CD4-positive, alpha-beta T cell (primary cell): ENCODE data around the gene PPDPF. TPM values are rescaled to one million over a fixed set of nuclear protein-coding genes. Genes with fewer than 3 reads are reported as not detected.

Source experiments
- ATAC-seq: fragments of 200-7000 bp; cut with Tn5 transposase; one replicate; pipeline ENCODE4 v1.10.0; 2022; ENCODE audit warnings: mild to moderate bottlenecking; ENCODE audit not compliant: poor library complexity
- CTCF ChIA-PET: fragments of 350-600 bp; sonication (Branson Sonifier 250); formaldehyde crosslinking; loops from one replicate; lab custom pipeline; 2021; ENCODE audit warnings: antibody characterized with exemption, inconsistent platforms; lab: Charles Lee
- POLR2A ChIA-PET: fragments of 350-600 bp; sonication (Branson Sonifier 250); formaldehyde crosslinking; loops from one replicate; lab custom pipeline; 2021; ENCODE audit warnings: antibody characterized with exemption, inconsistent platforms; lab: Charles Lee
- DNase-seq, 14 experiments: peaks; one replicate each; pipeline ENCODE4 v3.0.0-alpha.2; 2013 to 2020; ENCODE audit warnings: mixed read lengths in 2 of 14
- H3K27ac ChIP-seq, 2 donors: one replicate each; pipeline versions ENCODE4 v1.5.1 to v1.7.0; 2013; ENCODE audit warnings: low read length in 2 of 2, low read depth in 1 of 2, mild to moderate bottlenecking in 1 of 2
- H3K27me3 ChIP-seq, 2 experiments: 1 replicate in 1 of 2; 2 replicates in 1 of 2; pipeline versions ENCODE4 v1.6.1 to v1.7.0; 2013; ENCODE audit warnings: low read length in 2 of 2, control low read depth in 1 of 2, mild to moderate bottlenecking in 1 of 2, moderate library complexity in 1 of 2; ENCODE audit not compliant: insufficient read depth in 2 of 2, control insufficient read depth in 1 of 2
- H3K36me3 ChIP-seq: one replicate; pipeline ENCODE4 v1.6.1; 2013; ENCODE audit warnings: low read length, control low read depth; ENCODE audit not compliant: insufficient read depth
- H3K4me1 ChIP-seq: one replicate; pipeline ENCODE4 v1.6.1; 2013; ENCODE audit warnings: low read length, control low read depth; ENCODE audit not compliant: insufficient read depth
- H3K4me3 ChIP-seq: one replicate; pipeline ENCODE4 v1.5.1; 2013; ENCODE audit warnings: mild to moderate bottlenecking, low read length, moderate library complexity
- H3K9me3 ChIP-seq, 2 experiments: 1 replicate in 1 of 2; 2 replicates in 1 of 2; pipeline versions ENCODE4 v1.6.1 to v1.7.0; 2013; ENCODE audit warnings: low read length in 2 of 2, mild to moderate bottlenecking in 2 of 2, control low read depth in 1 of 2, moderate library complexity in 1 of 2; ENCODE audit not compliant: control insufficient read depth in 1 of 2, insufficient read depth in 1 of 2
- H3K27ac Mint-ChIP-seq: one replicate; pipeline ENCODE4 v1.8.0; 2020; ENCODE audit warnings: mixed read lengths
- H3K27me3 Mint-ChIP-seq: one replicate; pipeline ENCODE4 v1.8.0; 2021; ENCODE audit warnings: mixed read lengths
- H3K36me3 Mint-ChIP-seq: one replicate; pipeline ENCODE4 v1.8.0; 2021; ENCODE audit warnings: low read depth, mixed read lengths
- H3K4me1 Mint-ChIP-seq: one replicate; pipeline ENCODE4 v1.8.0; 2021; ENCODE audit warnings: low read depth, mixed read lengths
- H3K4me3 Mint-ChIP-seq: one replicate; pipeline ENCODE4 v1.8.0; 2020; ENCODE audit warnings: mild to moderate bottlenecking, mixed read lengths
- H3K9me3 Mint-ChIP-seq: one replicate; pipeline ENCODE4 v1.8.0; 2020; ENCODE audit warnings: mixed read lengths
- CTCF ChIP-seq: fragments of 200-600 bp; IDR thresholded peaks from one replicate; pipeline ENCODE4 v1.8.0; 2022; ENCODE audit warnings: antibody characterized with exemption, mild to moderate bottlenecking
- intact Hi-C, 2 experiments: fragments of 100-400 bp; cut with DNase I in 1 of 2; cut with micrococcal nuclease in 1 of 2; formaldehyde crosslinking; loops; one replicate each; pipeline versions ENCODE4 v1.15.1 to v1.9.0; 2023 to 2025; cut with DNase I, micrococcal nuclease
- polyA plus RNA-seq, 2 donors: library from polyadenylated mRNA; unstranded; fragments of 120-200 nt; gene quantifications; one replicate each; pipeline ENCODE4 v1.2.1, GENCODE V29; 2013
- total RNA-seq, 174 experiments: library from RNA in 2 of 174; stranded (reverse) in 2 of 174; gene quantifications; one replicate each; pipeline ENCODE4 v1.2.3 and lab custom pipeline; 2021 to 2026

The PPDPF gene
- total RNA-seq (100 to 1,000 TPM; 249 to 251 TPM), total RNA-seq (lab: John Stamatoyannopoulos, UW) (4.2 to 99.4 (median 16.9) reads per million in 172 experiments)
- 188 TPM for polyA plus RNA-seq (2013, experiment 1 of 2)
- polyA plus RNA-seq (2013, experiment 2 of 2) = 285 TPM

GRCh38 chr20:63520504-63520933 is at the start of gene PPDPF:
PPDPF (plus strand) TSS chr20:63520765; CDS start chr20:63521309, 544 bp downstream.
- DNase-seq (peak; percentile 75 to 95 (median 84)), ATAC-seq (peak; percentile 80)
- ChIA-PET CTCF (interaction anchor here (1.0 to 2.4 kb wide), 4 partner anchors 17 to 518 kb away, joined by 3 to 18 read pairs (median 6); partner anchors contain the start of gene PTK6), POLR2A (interaction anchor here (0.6 to 4.0 kb wide), 33 partner anchors 10 to 735 kb away, joined by 3 to 71 read pairs (median 4); partner anchors contain the start of genes ARFRP1, GMEB2, HELZ2 and LIME1)
- Histone ChIP-seq H3K27ac (peak within 1 kb of the TSS in 1 of 2 donors; percentile 35), H3K36me3 (peaks cover 23% of the 10 kb centered on the region), H3K4me3 (peak within 1 kb of the TSS; percentile 65), H3K9me3 (peaks cover 0 to 12% of the 10 kb centered on the region in 2 experiments), H3K27me3 (no peaks in the 10 kb centered on the region), H3K4me1 (peaks cover 29% of the 10 kb centered on the region)
- peak within 1 kb of the TSS; percentile 88 for H3K4me3 Mint-ChIP-seq
- TF ChIP-seq CTCF = no peak
- peaks cover 3% of the 10 kb centered on the region for H3K9me3 Mint-ChIP-seq
- peaks cover 13% of the 10 kb centered on the region for H3K4me1 Mint-ChIP-seq
- peak within 1 kb of the TSS; percentile 69 for H3K27ac Mint-ChIP-seq
- no peaks in the 10 kb centered on the region for H3K27me3 Mint-ChIP-seq
- intact Hi-C loops = loop anchor here in 1 of 2 experiments (1.0 to 5.0 kb wide), 3 partner anchors 16 to 132 kb away; partner anchors contain the start of genes PTK6 and STMN3
- peaks cover 29% of the 10 kb centered on the region for H3K36me3 Mint-ChIP-seq

- Mint-ChIP-seq H3K4me1 (no peaks in the 10 kb centered on the region), H3K4me3 (no peak overlapping the region), H3K27ac (no peak overlapping the region), H3K27me3 (peaks cover 43% of the 10 kb centered on the region), H3K36me3 (no peaks in the 10 kb centered on the region), H3K9me3 (no peaks in the 10 kb centered on the region)
- CTCF ChIA-PET = no interaction called here
- Histone ChIP-seq H3K36me3 (no peaks in the 10 kb centered on the region), H3K9me3 (peaks cover 0 to 27% of the 10 kb centered on the region in 2 experiments), H3K4me3 (no peak overlapping the region), H3K27ac (no peak overlapping the region), H3K27me3 (peaks cover 45 to 60% of the 10 kb centered on the region in 2 experiments), H3K4me1 (peaks cover 12% of the 10 kb centered on the region)
- DNase-seq = no peak
- no peak for ATAC-seq
- no peak for TF ChIP-seq CTCF
- intact Hi-C loops = no loop called here
- POLR2A ChIA-PET = no interaction called here
Observed at GRCh38 chr20:63471002-63471716, 49.4 kb upstream of the PPDPF start.

- Histone ChIP-seq H3K4me3 (no peak overlapping the region), H3K27me3 (peaks cover 45 to 60% of the 10 kb centered on the region in 2 experiments), H3K27ac (no peak overlapping the region), H3K9me3 (peaks cover 0 to 24% of the 10 kb centered on the region in 2 experiments), H3K36me3 (no peaks in the 10 kb centered on the region), H3K4me1 (peaks cover 12% of the 10 kb centered on the region)
- no peaks in the 10 kb centered on the region for H3K36me3 Mint-ChIP-seq
- no peak overlapping the region for H3K27ac Mint-ChIP-seq
- DNase-seq = no peak
- no peaks in the 10 kb centered on the region for H3K4me1 Mint-ChIP-seq
- ChIA-PET CTCF (no interaction called here), POLR2A (no interaction called here)
- peaks cover 43% of the 10 kb centered on the region for H3K27me3 Mint-ChIP-seq
- TF ChIP-seq CTCF = no peak
- intact Hi-C loops = no loop called here
- no peaks in the 10 kb centered on the region for H3K9me3 Mint-ChIP-seq
- ATAC-seq = no peak
- no peak overlapping the region for H3K4me3 Mint-ChIP-seq
Observed at GRCh38 chr20:63471717-63471980, 48.9 kb upstream of the PPDPF start.
